HG03442 (cell line): Measurements from ENCODE around the gene SCAF8.

Source experiments
- ATAC-seq: cut with Tn5 transposase; IDR thresholded peaks from one replicate; pipeline ENCODE4 v1.9.1; 2021; ENCODE audit warnings: mild to moderate bottlenecking, moderate library complexity; ENCODE audit not compliant: unreplicated experiment

SCAF8 gene

DNA sequence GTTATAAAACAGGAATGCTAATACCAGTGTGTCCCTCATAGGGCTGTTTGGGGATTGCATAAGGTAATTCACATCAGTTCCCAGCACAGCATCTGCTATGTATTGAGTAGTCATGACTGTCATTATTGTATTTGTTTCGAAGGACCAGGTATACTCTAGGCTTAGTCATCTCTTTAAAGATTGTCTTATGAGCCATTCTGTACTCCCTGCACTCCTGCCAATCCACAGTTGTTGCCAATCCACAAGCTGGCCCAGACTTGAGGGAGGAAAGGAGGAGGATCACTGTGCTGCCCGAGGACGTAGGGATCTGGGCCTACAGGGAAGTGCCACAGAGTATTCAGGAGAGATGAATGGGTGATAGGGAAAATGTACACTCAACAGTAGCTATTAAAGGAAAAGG is 148.9 kb downstream of the SCAF8 start:
- no peak for ATAC-seq
